Natural killer cell (primary cell): ENCODE data around the gene SYNPR. TPM values are rescaled to one million over a fixed set of nuclear protein-coding genes. Genes with fewer than 3 reads are reported as not detected.

Experiments
- ATAC-seq, 3 donors: fragments of 150-1000 bp in 2 of 3; fragments of 200-7000 bp in 1 of 3; cut with Tn5 transposase; 1 replicate in 1 of 3; 2 replicates in 2 of 3; pipeline ENCODE4 v1.10.0; 2021; ENCODE audit warnings: mild to moderate bottlenecking in 2 of 3, moderate library complexity in 2 of 3
- DNase-seq, 2 donors: peaks; one replicate each; pipeline versions ENCODE4 v3.0.0 to v3.0.0-alpha.2; 2013 to 2021; ENCODE audit warnings: mixed read lengths in 1 of 2
- H3K27ac ChIP-seq: one replicate; pipeline ENCODE4 v1.5.1; 2013; ENCODE audit warnings: mild to moderate bottlenecking, low read length
- H3K27me3 ChIP-seq: one replicate; pipeline ENCODE4 v1.6.1; 2013; ENCODE audit warnings: low read length; ENCODE audit not compliant: control insufficient read depth, insufficient read depth
- H3K36me3 ChIP-seq: one replicate; pipeline ENCODE4 v1.6.1; 2013; ENCODE audit warnings: low read length; ENCODE audit not compliant: control insufficient read depth, insufficient read depth
- H3K4me1 ChIP-seq: one replicate; pipeline ENCODE4 v1.6.1; 2013; ENCODE audit warnings: low read length; ENCODE audit not compliant: control insufficient read depth, insufficient read depth
- H3K4me3 ChIP-seq: one replicate; pipeline ENCODE4 v1.5.1; 2013; ENCODE audit warnings: low read length
- H3K9me3 ChIP-seq: one replicate; pipeline ENCODE4 v1.6.1; 2013; ENCODE audit warnings: low read length; ENCODE audit not compliant: control insufficient read depth, insufficient read depth
- H3K27ac Mint-ChIP-seq, 2 donors: one replicate each; pipeline ENCODE4 v1.8.0; 2022; ENCODE audit warnings: mild to moderate bottlenecking in 2 of 2, mixed read lengths in 2 of 2, moderate library complexity in 1 of 2
- H3K27me3 Mint-ChIP-seq, 2 donors: one replicate each; pipeline ENCODE4 v1.8.0; 2022; ENCODE audit warnings: low read depth in 2 of 2, mixed read lengths in 2 of 2
- H3K36me3 Mint-ChIP-seq: one replicate; pipeline ENCODE4 v1.8.0; 2022; ENCODE audit warnings: mixed read lengths
- H3K4me1 Mint-ChIP-seq, 2 donors: one replicate each; pipeline ENCODE4 v1.8.0; 2022; ENCODE audit warnings: mixed read lengths in 2 of 2
- H3K4me3 Mint-ChIP-seq: one replicate; pipeline ENCODE4 v1.8.0; 2022; ENCODE audit warnings: mild to moderate bottlenecking, moderate library complexity, mixed read lengths
- H3K9me3 Mint-ChIP-seq, 2 donors: one replicate each; pipeline ENCODE4 v1.8.0; 2022; ENCODE audit warnings: mixed read lengths in 2 of 2
- CTCF ChIP-seq: fragments of 200-600 bp; IDR thresholded peaks from one replicate; pipeline ENCODE4 v1.8.0; 2022; ENCODE audit warnings: antibody characterized with exemption
- WGBS: methylation state at CpG from one replicate; pipeline ENCODE4 v1.1.7; 2013; ENCODE audit warnings: missing lambda C conversion rate; ENCODE audit not compliant: insufficient coverage; 5-methylcytosine and 5-hydroxymethylcytosine counted together
- intact Hi-C: fragments of 100-400 bp; cut with micrococcal nuclease; formaldehyde crosslinking; loops from one replicate; pipeline ENCODE4 v1.14.2; 2022
- total RNA-seq, 4 donors: library from RNA; stranded (reverse); fragments of 120-200 nt in 1 of 4; gene quantifications; one replicate each; pipeline versions ENCODE4 v1.2.3 to v1.2.4, GENCODE V29; 2013 to 2022

SYNPR gene
- total RNA-seq, 3 donors from 2014 or later (not counting 1 experiment from before 2014, with no cell fraction given), result not detected

- Mint-ChIP-seq H3K27me3 (no peaks in the 10 kb centered on the region), H3K4me3 (no peak overlapping the region), H3K36me3 (no peaks in the 10 kb centered on the region), H3K9me3 (peaks cover 2 to 4% of the 10 kb centered on the region in 2 donors), H3K4me1 (no peaks in the 10 kb centered on the region), H3K27ac (no peak overlapping the region)
- Histone ChIP-seq H3K4me3 (no peak overlapping the region), H3K9me3 (no peaks in the 10 kb centered on the region), H3K4me1 (no peaks in the 10 kb centered on the region), H3K27ac (no peak overlapping the region), H3K27me3 (no peaks in the 10 kb centered on the region), H3K36me3 (no peaks in the 10 kb centered on the region)
- ATAC-seq (no peak), DNase-seq (no peak)
- TF ChIP-seq CTCF, result no peak
- intact Hi-C loops, result no loop called here
- WGBS, result 80% methylated on average over 1 of the region's 3 CpGs
Measured at GRCh38 chr3:63232764-63233396, 45.2 kb upstream of the SYNPR start.

GRCh38 chr3:63240381-63240902, 37.7 kb upstream of the SYNPR start:
- Histone ChIP-seq H3K27me3 (no peaks in the 10 kb centered on the region), H3K4me1 (no peaks in the 10 kb centered on the region), H3K9me3 (no peaks in the 10 kb centered on the region), H3K27ac (no peak overlapping the region), H3K36me3 (no peaks in the 10 kb centered on the region), H3K4me3 (no peak overlapping the region)
- 94% methylated on average over 4 of the region's 5 CpGs for WGBS
- no peak overlapping the region for H3K4me3 Mint-ChIP-seq
- no peak overlapping the region for H3K27ac Mint-ChIP-seq
- H3K9me3 Mint-ChIP-seq, result peaks cover 6 to 14% of the 10 kb centered on the region in 2 donors
- H3K36me3 Mint-ChIP-seq, result no peaks in the 10 kb centered on the region
- intact Hi-C loops, result no loop called here
- DNase-seq, result no peak
- no peaks in the 10 kb centered on the region for H3K4me1 Mint-ChIP-seq
- no peak for TF ChIP-seq CTCF
- no peak for ATAC-seq
- no peaks in the 10 kb centered on the region for H3K27me3 Mint-ChIP-seq

GRCh38 chr3:63242124-63242523, 36.0 kb upstream of the SYNPR start:
- Mint-ChIP-seq H3K9me3 (peaks cover 7 to 16% of the 10 kb centered on the region in 2 donors), H3K4me3 (no peak overlapping the region), H3K4me1 (no peaks in the 10 kb centered on the region), H3K36me3 (no peaks in the 10 kb centered on the region), H3K27ac (no peak overlapping the region), H3K27me3 (no peaks in the 10 kb centered on the region)
- ATAC-seq (no peak), DNase-seq (no peak)
- TF ChIP-seq CTCF, result no peak
- H3K9me3 ChIP-seq, result no peaks in the 10 kb centered on the region
- H3K4me3 ChIP-seq, result no peak overlapping the region
- H3K36me3 ChIP-seq, result no peaks in the 10 kb centered on the region
- no peaks in the 10 kb centered on the region for H3K27me3 ChIP-seq
- 83% methylated on average over 2 of the region's 2 CpGs for WGBS
- no peak overlapping the region for H3K27ac ChIP-seq
- intact Hi-C loops, result no loop called here
- no peaks in the 10 kb centered on the region for H3K4me1 ChIP-seq

GRCh38 chr3:63244486-63244885, 33.6 kb upstream of the SYNPR start:
- intact Hi-C loops, result no loop called here
- H3K27me3 Mint-ChIP-seq, result no peaks in the 10 kb centered on the region
- H3K9me3 ChIP-seq, result no peaks in the 10 kb centered on the region
- H3K4me3 Mint-ChIP-seq, result no peak overlapping the region
- H3K4me1 Mint-ChIP-seq, result no peaks in the 10 kb centered on the region
- DNase-seq, result no peak
- H3K27ac Mint-ChIP-seq, result no peak overlapping the region
- H3K4me3 ChIP-seq, result no peak overlapping the region
- ATAC-seq, result no peak
- 100% methylated on average over 3 of the region's 3 CpGs for WGBS
- H3K4me1 ChIP-seq, result no peaks in the 10 kb centered on the region
- H3K27ac ChIP-seq, result no peak overlapping the region
- H3K36me3 ChIP-seq, result no peaks in the 10 kb centered on the region
- no peaks in the 10 kb centered on the region for H3K27me3 ChIP-seq
- peaks cover 6 to 13% of the 10 kb centered on the region in 2 donors for H3K9me3 Mint-ChIP-seq
- no peaks in the 10 kb centered on the region for H3K36me3 Mint-ChIP-seq
- no peak for TF ChIP-seq CTCF
